CD1c-positive myeloid dendritic cell (primary cell): Measurements from ENCODE around the gene RBM47.

Source experiments
- DNase-seq: peaks from one replicate; pipeline ENCODE4 v3.0.0-alpha.2; 2016; ENCODE audit errors: extremely low spot score

Gene RBM47

DNA sequence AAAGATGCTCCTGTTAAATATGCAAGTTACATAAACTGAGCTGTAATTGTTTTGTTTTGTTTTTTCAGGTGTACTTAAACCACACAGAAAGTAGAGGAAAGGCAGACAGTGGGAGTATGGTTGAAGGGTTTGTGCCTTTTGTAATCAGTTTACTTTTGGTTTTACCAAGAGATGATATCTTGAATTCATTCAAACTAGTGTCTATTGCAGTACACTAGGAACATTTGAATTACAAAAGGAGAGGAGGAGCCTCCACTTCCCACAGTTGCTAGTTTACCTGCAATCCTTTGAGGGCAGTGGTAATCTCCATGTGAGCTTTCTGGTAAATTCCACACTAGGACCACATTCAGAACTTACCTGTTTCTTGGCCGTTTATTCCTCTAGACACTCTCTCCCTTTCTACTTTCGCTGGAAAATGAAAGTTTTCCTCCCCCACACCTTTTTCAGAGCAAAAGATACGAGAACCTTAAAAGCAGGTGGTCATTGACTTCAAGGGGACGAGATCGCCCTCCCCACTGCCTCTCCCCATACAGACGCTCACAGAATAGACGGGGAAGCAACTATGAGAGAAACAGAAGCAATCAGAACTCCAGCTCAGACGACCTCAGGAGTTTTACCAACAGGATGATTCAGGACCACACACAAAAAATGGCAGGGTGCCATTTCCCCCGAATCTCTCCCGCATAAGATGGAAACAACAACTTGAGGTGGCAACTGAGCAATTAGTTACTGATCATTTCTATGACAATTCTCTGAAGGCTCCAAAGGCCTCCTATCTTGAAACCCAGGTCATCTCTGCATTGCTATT is 3.3 kb downstream of the RBM47 start:
- DNase-seq = peak; percentile 59

DNA sequence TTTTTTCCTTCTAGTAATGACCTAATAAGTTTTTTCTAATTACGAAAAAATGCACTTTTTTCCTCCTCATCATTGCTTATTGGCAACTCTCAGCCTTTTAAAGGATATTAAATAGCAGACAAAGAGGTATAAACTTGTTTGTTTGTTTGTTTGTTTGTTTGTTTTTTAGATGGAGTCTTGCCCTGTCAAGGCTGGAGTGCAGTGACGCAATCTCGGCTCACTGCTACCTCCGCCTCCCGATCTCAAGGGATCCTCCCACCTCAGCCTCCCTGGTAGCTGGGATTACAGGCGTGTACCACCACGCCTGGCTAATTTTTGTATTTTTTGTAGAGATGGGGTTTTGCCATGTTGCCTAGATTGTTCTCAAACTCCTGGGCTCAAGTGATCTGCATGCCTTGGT is 6.0 kb downstream of the RBM47 start:
- no peak for DNase-seq

DNA sequence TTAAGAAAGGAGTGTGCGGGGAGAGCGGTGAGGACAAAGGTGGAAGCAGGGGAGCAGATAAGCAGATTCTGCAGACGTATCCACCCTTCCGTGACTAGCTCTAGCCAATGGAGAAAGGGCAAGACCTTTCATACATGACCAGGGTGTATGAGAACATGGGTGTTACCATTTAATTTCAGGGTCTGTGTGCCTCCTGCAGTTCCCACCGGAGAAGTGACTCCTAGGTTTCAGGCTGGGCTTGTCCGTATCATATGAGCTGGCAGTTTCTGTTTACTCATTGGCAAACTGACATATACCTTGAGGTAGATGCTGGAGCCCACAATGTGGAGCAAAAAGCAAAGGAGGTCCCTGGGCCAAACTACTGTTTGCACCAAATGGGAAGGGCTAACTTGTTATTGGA is 6.8 kb downstream of the RBM47 start:
- peak; percentile 35 for DNase-seq

DNA sequence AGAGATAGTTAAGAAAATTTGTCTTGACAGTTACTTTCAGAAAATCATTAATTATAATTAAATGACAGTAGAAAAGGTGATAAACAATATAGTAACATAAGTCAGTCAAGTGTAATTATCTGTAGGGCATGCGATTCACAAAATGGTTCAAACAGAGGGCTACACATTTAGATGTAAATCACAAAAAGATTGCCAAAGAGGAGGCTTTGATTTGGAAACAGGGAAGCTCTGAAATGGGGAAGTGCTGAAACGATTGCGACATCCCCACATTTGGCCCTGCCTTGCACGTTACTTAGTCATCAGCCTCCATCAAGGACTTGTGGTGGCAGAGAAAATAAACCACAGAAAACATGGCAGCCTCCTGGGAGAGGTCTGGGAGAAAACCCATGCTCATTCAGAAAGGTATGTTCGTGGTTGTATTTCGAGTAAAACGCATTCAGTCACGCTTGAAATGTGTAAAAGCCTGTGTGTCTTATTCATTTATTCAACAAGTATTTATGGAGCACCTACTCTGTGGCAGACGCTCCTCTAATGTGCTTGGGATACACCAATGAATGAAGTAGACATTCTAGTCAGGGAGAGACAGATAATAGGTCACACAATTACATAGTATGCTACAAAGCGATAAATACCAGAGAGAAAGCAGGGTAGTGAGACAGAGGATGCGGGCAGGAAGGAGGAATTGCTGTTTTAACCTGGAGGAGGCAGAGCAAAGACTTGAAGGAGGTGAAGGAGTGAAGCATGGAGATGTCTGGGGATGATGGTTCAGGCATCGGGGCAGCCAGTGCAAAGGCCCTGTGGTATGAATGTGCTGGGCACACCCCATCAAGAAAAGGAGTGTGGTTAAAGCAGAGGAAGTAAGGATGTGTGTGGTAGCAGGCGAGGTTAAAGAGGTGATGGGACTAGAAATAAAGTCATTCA is 7.8 kb downstream of the RBM47 start:
- peak; percentile 99 for DNase-seq

DNA sequence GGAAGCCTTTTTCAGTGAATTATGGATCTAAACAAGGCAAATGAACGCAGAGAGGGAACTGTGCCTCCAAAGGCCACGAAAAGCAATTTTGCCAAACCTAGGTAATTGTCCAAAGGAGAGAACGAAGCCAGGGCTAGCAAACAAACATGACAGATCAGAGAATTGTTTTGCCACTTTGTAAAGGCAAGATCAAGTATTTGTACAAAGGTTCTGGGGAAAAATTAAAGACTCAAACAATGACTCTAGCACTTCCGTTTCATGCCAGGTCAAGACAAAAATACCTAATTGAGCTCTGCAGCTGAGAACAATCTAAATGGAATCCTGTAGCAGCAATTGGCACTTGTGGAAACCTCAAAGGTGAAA is 8.5 kb downstream of the RBM47 start:
- peak; percentile 57 for DNase-seq

DNA sequence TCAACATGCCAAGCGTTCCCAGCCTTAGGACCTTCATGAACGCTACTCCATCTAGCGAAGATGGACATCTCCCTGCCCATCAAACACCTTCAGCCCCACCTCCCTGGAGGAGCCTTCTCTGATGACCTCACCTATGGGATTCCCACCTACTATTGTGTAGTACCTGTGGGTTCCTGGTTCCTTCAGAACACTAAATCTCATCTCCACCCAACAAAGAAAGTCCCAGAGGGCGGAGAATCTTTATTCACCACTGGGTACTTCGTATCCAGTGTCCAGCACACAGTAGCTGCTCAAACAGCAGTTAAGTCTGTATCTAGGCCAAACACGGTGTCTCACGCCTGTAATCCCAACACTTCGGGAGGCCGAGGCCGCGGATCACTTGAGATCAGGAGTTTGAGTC is 10.1 kb downstream of the RBM47 start:
- DNase-seq = no peak

DNA sequence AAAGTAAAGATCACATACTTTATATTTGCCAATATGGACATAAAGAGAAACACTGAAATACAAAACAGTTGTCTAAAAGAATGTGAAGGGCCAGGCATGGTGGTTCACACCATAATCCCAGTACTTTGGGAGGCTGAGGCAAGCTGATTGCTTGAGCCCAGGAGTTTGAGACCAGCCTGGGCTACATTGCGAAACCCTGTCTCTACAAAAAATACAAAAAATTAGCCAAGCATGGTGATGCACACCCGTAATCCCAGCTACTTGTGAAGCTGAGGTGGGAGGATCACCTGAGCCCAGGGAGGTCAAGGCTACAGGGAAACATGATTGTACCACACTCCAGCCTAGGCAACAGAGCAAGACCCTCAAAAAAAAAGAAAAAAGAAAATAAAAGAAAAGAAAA is 11.8 kb downstream of the RBM47 start:
- peak; percentile 31 for DNase-seq

DNA sequence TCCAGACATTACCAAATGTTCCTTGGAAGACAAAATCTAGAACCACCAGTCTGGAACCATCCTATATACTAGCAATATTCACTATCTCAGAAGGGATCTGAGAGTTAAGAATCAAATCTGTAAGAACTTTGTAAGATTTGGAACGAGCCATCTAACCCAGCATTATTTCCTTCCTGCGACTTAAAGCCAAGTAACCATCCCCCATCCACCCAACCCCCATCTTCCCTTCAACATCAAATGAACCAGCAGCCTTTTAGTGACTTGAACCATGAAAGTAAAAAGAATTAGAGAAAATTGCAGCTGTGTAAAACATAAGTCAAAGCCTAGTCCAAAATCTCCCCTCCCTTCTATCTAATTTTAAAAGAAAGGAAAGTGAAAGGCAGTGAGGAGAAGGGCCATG is 15.6 kb downstream of the RBM47 start:
- DNase-seq = no peak

DNA sequence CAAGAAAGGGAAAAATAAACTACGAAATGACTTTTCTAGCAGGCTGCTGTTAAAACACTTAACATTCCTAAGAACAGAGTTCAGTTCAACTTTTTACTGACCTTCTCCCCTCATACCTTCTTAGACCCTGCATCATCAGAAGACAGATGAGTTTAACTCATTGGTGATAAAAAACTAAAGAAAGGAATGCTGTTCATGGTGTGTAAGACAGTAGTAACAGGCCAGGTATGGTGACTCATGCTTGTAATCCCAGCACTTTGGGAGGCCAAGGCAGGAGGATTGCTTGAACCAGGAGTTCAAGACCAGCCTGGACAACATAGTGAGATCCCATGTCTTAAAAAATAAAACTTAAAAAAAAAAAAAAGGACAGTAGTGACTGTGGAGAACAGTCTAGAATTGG is 16.2 kb downstream of the RBM47 start:
- no peak for DNase-seq

DNA sequence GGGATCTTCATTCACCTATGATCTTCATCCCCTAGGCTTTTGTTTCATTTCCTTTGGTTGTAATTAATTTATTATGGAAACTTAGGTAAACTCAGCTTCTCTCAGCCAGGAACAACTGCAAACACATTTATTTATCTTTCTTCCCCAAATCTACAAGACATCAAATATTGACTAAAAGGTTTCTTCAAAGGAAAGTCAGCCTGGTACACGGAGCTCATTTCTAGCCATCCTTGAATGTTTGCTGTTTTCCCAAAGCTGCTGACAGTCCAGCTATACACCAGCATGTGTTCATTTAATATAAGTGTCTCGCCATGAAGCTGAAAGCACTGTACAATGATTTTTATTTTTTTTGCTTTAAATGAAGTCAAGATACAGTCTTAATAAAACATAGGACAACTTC is 16.8 kb downstream of the RBM47 start:
- DNase-seq = peak; percentile 25

DNA sequence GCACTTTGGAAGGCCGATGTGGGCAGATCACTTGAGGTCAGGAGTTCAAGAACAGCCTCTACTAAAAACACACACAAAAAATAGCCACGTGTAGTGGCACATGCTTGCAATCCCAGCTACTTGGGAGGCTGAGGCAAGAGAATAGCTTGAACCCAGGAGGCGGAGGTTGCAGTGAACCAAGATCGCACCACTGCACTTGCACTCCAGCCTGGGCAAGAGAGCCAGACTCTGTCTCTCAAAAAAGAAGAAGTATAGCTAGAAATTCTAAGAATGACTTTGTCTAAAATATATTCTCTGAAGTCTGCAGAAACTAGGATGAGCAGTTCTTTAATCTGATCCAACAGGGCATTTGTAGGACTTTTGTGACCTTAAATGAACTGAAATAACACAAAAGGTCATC is 17.4 kb downstream of the RBM47 start:
- peak; percentile 61 for DNase-seq

DNA sequence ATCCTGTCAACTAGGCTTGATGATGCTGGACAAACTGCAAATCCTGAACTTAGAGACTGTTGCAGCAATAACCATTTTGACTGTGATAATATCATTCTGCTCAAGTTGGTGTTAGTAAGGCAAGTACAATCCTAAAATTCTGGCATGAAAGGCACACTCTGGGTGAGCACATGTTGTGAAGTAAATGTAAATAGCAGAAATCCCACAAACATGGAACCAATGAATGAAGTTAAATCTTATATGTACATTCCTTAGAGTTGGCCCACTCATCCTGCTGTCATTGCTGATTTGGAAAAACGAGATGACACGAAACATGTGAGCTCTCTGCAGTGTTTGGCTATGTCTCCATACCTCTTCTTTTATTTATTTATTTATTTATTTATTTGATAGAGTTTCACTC is 21.0 kb downstream of the RBM47 start:
- DNase-seq = no peak

DNA sequence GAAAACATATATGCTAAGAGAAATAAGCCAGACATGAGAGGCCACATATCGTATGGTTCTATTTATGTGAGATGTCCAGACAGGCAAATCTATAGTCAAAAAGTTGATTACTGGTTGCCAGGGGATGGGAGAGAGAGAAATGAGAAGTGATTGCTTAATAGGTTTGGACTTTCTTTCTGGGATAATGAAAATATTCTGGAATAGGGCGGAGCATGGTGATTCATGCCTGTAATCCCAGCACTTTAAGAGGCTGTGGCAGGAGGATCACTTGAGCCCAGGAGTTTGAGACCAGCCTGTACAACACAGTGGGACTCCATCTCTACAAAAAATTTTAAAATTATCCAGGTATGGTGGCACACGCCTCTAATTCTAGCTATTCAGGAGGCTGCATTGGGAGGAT is 22.4 kb downstream of the RBM47 start:
- DNase-seq = no peak

DNA sequence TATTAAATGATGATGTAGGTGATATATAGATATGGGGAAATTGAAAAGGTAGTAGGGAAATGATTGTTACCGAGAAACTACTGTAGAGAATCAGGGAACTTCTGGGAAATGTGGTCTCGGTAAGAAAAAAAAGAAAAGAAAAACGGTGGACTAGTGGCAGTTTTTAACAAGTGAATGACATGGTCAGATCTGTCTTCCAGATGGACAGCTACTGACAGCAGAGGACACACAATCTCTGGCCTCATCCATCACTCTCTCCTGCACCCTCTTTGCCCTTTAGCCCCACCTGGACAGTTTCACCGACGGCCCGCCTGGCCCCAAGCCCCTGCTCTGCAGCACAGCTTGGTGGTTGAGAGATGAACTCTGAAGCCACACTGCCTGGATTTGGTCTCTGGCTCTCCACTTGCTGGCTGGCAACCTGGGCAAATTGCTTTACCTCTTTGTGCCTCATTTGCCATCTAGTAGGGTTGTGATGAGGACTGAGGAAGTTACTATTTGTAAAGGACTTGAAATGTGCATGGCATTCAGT is 23.4 kb downstream of the RBM47 start:
- no peak for DNase-seq

DNA sequence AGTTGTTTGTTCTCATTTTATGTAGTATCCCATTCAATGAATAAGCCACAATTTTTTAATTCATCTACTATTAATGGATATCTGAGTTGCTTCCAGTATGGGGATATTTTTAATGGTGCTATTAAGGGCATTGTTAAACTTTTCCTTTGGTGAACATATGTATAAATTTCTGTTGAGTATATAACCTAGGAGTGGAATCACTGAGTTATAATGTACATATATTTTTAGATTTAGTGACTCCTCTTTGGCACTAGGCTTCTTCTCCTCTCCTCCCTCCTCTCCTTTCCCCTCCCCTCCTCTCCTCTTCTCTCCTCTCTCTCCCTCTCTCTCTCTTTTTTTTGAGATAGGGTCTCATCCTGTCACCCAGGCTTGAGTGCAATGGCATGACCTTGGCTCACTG is 26.4 kb downstream of the RBM47 start:
- no peak for DNase-seq

DNA sequence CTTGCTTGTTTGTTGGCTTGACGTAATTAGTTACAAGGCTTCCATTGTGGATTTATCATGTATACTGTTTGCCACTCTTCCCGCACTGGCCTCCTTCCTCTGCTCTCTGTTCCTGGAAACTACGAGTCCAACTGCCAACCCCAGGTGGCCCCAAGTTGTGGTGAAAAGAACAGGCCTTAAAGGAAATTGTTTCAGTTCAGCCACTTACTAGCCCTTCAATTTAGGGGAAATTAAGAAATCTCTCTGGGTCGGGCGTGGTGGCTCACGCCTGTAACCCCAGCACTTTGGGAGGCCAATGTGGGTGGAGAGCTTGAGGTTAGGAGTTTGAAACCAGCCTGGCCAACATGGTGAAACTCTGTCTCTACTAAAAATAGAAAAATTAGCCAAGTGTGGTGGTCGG is 28.0 kb downstream of the RBM47 start:
- peak; percentile 72 for DNase-seq

DNA sequence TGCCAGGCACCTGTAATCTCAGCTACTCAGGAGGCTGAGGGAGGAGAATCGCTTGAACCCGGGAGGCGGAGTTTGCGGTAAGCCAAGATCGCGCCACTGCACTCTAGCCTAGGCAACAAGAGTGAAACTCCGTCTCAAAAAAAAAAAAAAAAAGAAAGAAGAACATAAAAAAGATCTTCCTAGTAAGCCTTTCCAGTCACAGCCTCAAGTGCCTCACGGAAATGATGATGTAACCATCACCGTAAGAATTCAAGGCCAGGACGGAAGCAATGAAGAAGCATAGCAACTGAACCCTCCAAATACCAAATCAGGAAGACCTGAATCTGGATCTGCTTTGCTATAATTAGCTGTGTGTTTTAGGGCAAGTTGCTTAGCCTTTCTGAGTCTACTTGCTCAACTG is 28.8 kb downstream of the RBM47 start:
- DNase-seq = peak; percentile 87

DNA sequence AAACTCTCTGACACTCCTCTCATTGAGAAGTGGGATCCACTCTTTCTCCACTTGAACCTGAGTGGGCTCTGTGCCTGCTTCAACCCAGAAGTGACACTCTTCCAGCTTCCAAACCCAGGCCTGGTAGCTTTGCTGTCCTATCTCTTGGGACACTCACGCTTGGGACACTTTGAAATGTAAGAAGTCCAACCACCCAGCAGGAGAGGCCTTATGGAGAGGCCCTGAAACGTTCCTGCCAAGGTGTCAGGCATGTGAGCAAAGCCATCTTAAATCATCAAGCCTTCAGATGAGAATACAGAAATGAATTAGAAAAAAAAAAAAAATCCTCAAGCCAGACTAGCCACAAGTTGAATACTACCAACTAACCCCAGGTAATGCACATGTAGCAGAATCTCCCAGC is 30.2 kb downstream of the RBM47 start:
- DNase-seq = no peak

DNA sequence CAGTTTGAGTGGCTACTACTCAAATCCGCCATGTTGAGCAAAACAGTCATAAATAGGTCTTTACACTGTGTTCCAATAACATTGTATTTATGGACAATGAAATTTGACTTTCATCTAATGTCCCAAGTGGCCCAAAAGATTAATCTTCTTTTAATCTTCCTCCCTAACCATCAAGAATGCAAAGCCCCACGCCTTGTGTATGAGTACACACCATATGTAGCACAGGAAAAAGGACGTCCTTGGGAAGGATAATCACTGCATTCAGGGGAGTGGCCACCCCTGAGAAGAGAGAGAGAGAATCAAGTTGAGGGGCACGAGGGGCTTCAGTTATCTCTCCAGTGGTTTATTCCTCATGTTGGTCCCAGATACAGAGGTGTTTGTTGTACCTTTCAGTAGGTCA is 33.1 kb downstream of the RBM47 start:
- DNase-seq = no peak

DNA sequence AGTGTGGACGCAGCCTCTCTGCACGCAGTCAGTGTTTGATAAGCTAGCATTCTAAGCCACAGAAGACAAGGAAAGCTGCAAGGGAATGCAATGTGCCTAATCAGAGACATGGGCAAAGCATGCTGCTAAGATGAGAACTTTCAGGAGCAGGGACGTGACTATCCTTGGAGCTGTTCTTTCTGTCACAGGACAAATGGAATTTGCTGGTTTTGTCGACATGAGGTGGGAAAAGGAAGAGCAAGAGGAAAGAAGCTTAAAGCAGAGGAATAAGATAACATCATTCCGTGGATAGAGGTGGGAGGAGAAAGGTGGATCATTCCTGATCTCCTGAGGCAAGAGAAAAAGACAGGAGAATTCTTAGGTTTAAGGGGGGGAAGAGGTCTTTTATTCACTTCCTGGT is 33.7 kb downstream of the RBM47 start:
- no peak for DNase-seq

DNA sequence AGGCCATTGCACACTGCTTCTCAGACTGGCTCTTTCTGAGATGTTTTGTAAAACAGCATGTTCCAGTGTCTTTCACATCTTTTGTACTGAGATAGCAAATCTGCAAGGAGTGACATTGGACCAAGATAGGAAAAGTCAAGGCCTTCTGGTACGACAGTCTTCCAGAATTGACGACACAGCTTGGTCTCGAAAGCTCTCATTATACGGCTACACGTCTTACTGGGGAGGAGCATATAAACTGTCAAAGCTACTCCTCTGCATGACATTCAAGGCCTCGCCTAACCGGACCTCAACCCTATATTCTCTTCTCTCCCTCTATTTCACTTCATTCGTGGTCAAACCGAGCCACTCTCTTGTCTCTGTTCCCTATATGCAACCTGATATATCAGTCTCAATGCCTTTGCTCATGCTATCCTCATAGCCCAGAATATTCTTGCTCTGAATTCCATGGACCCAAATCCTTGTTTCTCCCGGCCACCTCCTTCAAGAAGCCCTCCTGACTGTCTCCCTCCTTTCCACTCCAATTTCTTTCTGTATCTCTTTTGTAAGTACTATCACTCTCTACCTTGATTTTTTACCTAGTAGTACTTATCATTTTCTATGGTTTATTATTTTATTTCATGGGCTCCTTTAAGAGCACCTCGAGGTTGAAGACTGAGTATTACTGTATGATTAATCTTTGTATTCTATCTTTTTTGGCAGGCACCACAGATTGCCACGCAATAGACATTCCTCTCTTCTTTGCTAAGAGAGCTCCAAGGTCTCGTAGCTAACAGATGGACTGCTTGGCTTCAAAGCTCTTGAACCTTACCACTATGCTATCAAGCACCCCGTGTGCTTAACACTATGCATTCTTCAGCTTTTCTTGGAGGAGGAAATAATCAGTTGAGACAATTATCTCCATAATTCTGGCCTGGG is 35.1 kb downstream of the RBM47 start:
- no peak for DNase-seq

DNA sequence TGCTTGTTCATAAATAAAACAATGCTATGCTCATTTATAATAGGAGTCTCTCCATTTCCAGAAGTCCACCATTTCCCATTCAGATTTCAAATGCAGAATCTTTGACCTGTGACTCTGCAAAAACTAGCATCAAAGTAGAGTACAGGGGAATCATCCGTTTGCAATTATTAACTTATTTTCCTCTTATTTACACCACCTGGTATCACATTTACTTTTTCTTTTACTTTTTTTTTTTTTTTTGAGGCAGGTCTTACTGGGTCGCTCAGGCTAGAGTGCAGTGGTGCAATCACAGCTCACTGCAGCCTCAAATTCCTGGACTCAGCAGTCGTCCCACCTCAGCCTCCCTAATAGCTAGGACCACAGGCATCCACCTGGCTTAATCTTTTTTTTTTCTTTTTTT is 37.6 kb downstream of the RBM47 start:
- no peak for DNase-seq
